Sigmoid colon (tissue), 7 donors: Measurements from ENCODE around the gene PTPN21. TPM values are rescaled to one million over a fixed set of nuclear protein-coding genes. Genes with fewer than 3 reads are reported as not detected.

Source experiments
- DNase-seq: peaks from one replicate; pipeline ENCODE4 v3.0.0-alpha.2; 2019
- H3K27ac ChIP-seq, 4 donors: fragments of 200-600 bp; sonication (generic); one replicate each; pipeline ENCODE4 v1.5.1; 2016 to 2019; ENCODE audit warnings: mild to moderate bottlenecking in 1 of 4
- H3K27me3 ChIP-seq, 3 donors: fragments of 200-600 bp; sonication (generic); one replicate each; pipeline ENCODE4 v1.5.1; 2019; ENCODE audit warnings: mild to moderate bottlenecking in 1 of 3
- H3K36me3 ChIP-seq, 4 donors: fragments of 200-600 bp; sonication (generic); one replicate each; pipeline ENCODE4 v1.5.1; 2016 to 2019
- H3K4me1 ChIP-seq, 4 donors: fragments of 200-600 bp; sonication (generic); one replicate each; pipeline ENCODE4 v1.5.1; 2017 to 2019
- H3K4me3 ChIP-seq, 4 donors: fragments of 200-600 bp; sonication (generic); one replicate each; pipeline ENCODE4 v1.5.1; 2017 to 2019; ENCODE audit warnings: mild to moderate bottlenecking in 2 of 4, moderate library complexity in 1 of 4
- H3K9me3 ChIP-seq, 4 donors: fragments of 200-600 bp in 3 of 4; sonication (generic) in 3 of 4; one replicate each; pipeline versions ENCODE4 v1.5.1 to v1.6.1; 2013 to 2019
- CTCF ChIP-seq, 4 experiments: fragments of 450-650 bp in 3 of 4; fragments of 200-600 bp in 1 of 4; IDR thresholded peaks; one replicate each; pipeline ENCODE4 v1.5.1; 2016 to 2019; ENCODE audit warnings: antibody characterized with exemption in 4 of 4, mild to moderate bottlenecking in 3 of 4, moderate library complexity in 2 of 4
- EP300 ChIP-seq, 4 donors: sonication (generic); formaldehyde crosslinking; IDR thresholded peaks; one replicate each; pipeline ENCODE4 v1.6.1; 2017; ENCODE audit warnings: antibody characterized with exemption in 4 of 4
- POLR2A ChIP-seq, 2 donors: fragments of 450-650 bp; IDR thresholded peaks; one replicate each; pipeline ENCODE4 v1.6.1; 2016; ENCODE audit warnings: antibody characterized with exemption in 2 of 2, mild to moderate bottlenecking in 2 of 2, moderate library complexity in 2 of 2
- POLR2AphosphoS5 ChIP-seq, 4 donors: sonication (generic); formaldehyde crosslinking; IDR thresholded peaks; one replicate each; pipeline ENCODE4 v1.6.1; 2017; ENCODE audit warnings: antibody characterized with exemption in 4 of 4
- WGBS, 2 donors: extraction: QIAGEN DNeasy Blood & Tissue Kit; methylation state at CpG; one replicate each; pipeline ENCODE4 v1.1.7; 2013; 5-methylcytosine and 5-hydroxymethylcytosine counted together
- intact Hi-C: fragments of 100-400 bp; cut with DNase I; formaldehyde crosslinking; loops from one replicate; pipeline ENCODE4 v1.15.1; 2023
- polyA plus RNA-seq, 3 donors: library from polyadenylated mRNA; stranded (reverse); fragments of 200-250 nt; gene quantifications; one replicate each; pipeline ENCODE4 v1.2.3, GENCODE V29; 2013
- total RNA-seq, 4 donors: library from RNA; depleted of rRNA; stranded (reverse); fragments of >200 nt; gene quantifications; one replicate each; pipeline ENCODE4 v1.1.0, GENCODE V29; 2016
- donor health status: healthy with polysubstance abuse.
- donor health status: Bipolar disorder and iron deficiency.
- donor health status: healthy.

PTPN21 gene
- total and polyA plus RNA-seq, 7 donors = 7.3 to 29.1 (median 13.7) TPM

GRCh38 chr14:88479574-88479987 lies 75.2 kb downstream of the PTPN21 start:
- TF ChIP-seq POLR2A (IDR thresholded peaks at IDR 0.05) = no peak
- WGBS, 2 donors = 89 to 96% methylated on average over 40 of the region's 40 CpGs
- intact Hi-C loops = no loop called here

GRCh38 chr14:88478931-88479330 lies 75.9 kb downstream of the PTPN21 start:
- Histone ChIP-seq H3K4me1 (peaks cover 0 to 18% (median 4%) of the 10 kb centered on the region in 4 donors), H3K27ac (no peak overlapping the region), H3K4me3 (no peak overlapping the region), H3K9me3 (no peaks in the 10 kb centered on the region), H3K36me3 (peaks cover 9 to 39% (median 17%) of the 10 kb centered on the region in 4 donors), H3K27me3 (no peaks in the 10 kb centered on the region)
- DNase-seq = no peak
- WGBS, 2 donors = 96 to 97% methylated on average over 36 of the region's 36 CpGs
- TF ChIP-seq EP300 (IDR thresholded peaks at IDR 0.05) (no peak), CTCF (IDR thresholded peaks at IDR 0.05) (no peak), POLR2A (IDR thresholded peaks at IDR 0.05) (no peak), POLR2AphosphoS5 (IDR thresholded peaks at IDR 0.05) (no peak)
- intact Hi-C loops = no loop called here

More at GRCh38 chr14:88479574-88479987, 75.2 kb downstream of the PTPN21 start:
- H3K9me3 ChIP-seq = no peaks in the 10 kb centered on the region
- H3K36me3 ChIP-seq = peaks cover 11 to 45% (median 19%) of the 10 kb centered on the region in 4 donors
- DNase-seq = no peak
- H3K27me3 ChIP-seq = no peaks in the 10 kb centered on the region
- H3K4me1 ChIP-seq = peaks cover 0 to 18% (median 4%) of the 10 kb centered on the region in 4 donors
- no peak overlapping the region for H3K27ac ChIP-seq
- no peak overlapping the region for H3K4me3 ChIP-seq

GRCh38 chr14:88477513-88478250 lies 77.1 kb downstream of the PTPN21 start:
- no peaks in the 10 kb centered on the region for H3K27me3 ChIP-seq
- no peak overlapping the region for H3K27ac ChIP-seq
- intact Hi-C loops = no loop called here
- TF ChIP-seq POLR2AphosphoS5 (IDR thresholded peaks at IDR 0.05) (no peak), EP300 (IDR thresholded peaks at IDR 0.05) (no peak), CTCF (IDR thresholded peaks at IDR 0.05) (no peak), POLR2A (IDR thresholded peaks at IDR 0.05) (no peak)
- whole genome bisulfite sequencing, 2 donors = 91 to 96% methylated on average over 6 of the region's 6 CpGs
- no peaks in the 10 kb centered on the region for H3K9me3 ChIP-seq
- peaks cover 0 to 18% (median 4%) of the 10 kb centered on the region in 4 donors for H3K4me1 ChIP-seq
- H3K4me3 ChIP-seq = no peak overlapping the region
- no peak for DNase-seq
- peaks cover 9 to 48% (median 17%) of the 10 kb centered on the region in 4 donors for H3K36me3 ChIP-seq

- no peak overlapping the region for H3K27ac ChIP-seq
- H3K9me3 ChIP-seq = no peaks in the 10 kb centered on the region
- H3K36me3 ChIP-seq = peaks cover 9 to 56% (median 21%) of the 10 kb centered on the region in 4 donors
- no peaks in the 10 kb centered on the region for H3K27me3 ChIP-seq
- no peak for TF ChIP-seq CTCF (IDR thresholded peaks at IDR 0.05)
- no peak for TF ChIP-seq POLR2AphosphoS5 (IDR thresholded peaks at IDR 0.05)
- TF ChIP-seq EP300 (IDR thresholded peaks at IDR 0.05) = no peak
- no peak for TF ChIP-seq POLR2A (IDR thresholded peaks at IDR 0.05)
- H3K4me3 ChIP-seq = no peak overlapping the region
- peaks cover 0 to 15% (median 2%) of the 10 kb centered on the region in 4 donors for H3K4me1 ChIP-seq
- intact Hi-C loops = no loop called here
- no peak for DNase-seq
- WGBS, 2 donors = 91 to 94% methylated on average over 2 of the region's 2 CpGs
These were observed 78.0 kb downstream of the PTPN21 start for GRCh38 chr14:88476825-88477224.

GRCh38 chr14:88476214-88476774 lies 78.5 kb downstream of the PTPN21 start:
- no peaks in the 10 kb centered on the region for H3K9me3 ChIP-seq
- H3K4me1 ChIP-seq = peaks cover 0 to 10% (median 0%) of the 10 kb centered on the region in 4 donors
- intact Hi-C loops = no loop called here
- WGBS, 2 donors = 71 to 82% methylated on average over 7 of the region's 7 CpGs
- H3K27ac ChIP-seq = no peak overlapping the region
- no peak for DNase-seq
- no peaks in the 10 kb centered on the region for H3K27me3 ChIP-seq
- peaks cover 9 to 62% (median 22%) of the 10 kb centered on the region in 4 donors for H3K36me3 ChIP-seq
- H3K4me3 ChIP-seq = no peak overlapping the region
- TF ChIP-seq POLR2A (IDR thresholded peaks at IDR 0.05) (no peak), EP300 (IDR thresholded peaks at IDR 0.05) (no peak), CTCF (IDR thresholded peaks at IDR 0.05) (no peak), POLR2AphosphoS5 (IDR thresholded peaks at IDR 0.05) (no peak)
